SK-N-SH (cell line): ENCODE results near the gene C3orf20. TPM values are rescaled to one million over a fixed set of nuclear protein-coding genes. Genes with fewer than 3 reads are reported as not detected.

Experiments used
- CTCF ChIA-PET: fragments of 300-600, 350-600 bp; formaldehyde crosslinking; extraction: SDS; loops from one replicate; lab custom pipeline; 2021; lab: Yijun Ruan, JAX
- POLR2A ChIA-PET: fragments of 350-600 bp; sonication (Branson Sonifier 250); formaldehyde crosslinking; extraction: SDS; loops from one replicate; lab custom pipeline; 2020; ENCODE audit warnings: antibody characterized with exemption, inconsistent platforms; lab: Yijun Ruan, JAX
- DNase-seq: peaks from one replicate; pipeline ENCODE4 v3.0.0; 2012
- H2AFZ ChIP-seq: fragments of 200-600 bp; sonication (generic); 2 replicates; pipeline ENCODE4 v1.8.1; 2016; ENCODE audit warnings: antibody characterized with exemption, mild to moderate bottlenecking, low read depth
- H3F3A ChIP-seq: fragments of 200-600 bp; sonication (generic); replicated peaks from 2 replicates; pipeline ENCODE3; 2016; ENCODE audit warnings: antibody characterized with exemption, mild to moderate bottlenecking; ENCODE audit not compliant: insufficient read depth
- H3K27ac ChIP-seq, 2 experiments: fragments of 200-500 bp in 1 of 2; fragments of 200-600 bp in 1 of 2; sonication (Bioruptor generic) in 1 of 2; sonication (generic), shearing (Covaris generic) in 1 of 2; 2 replicates each; pipeline versions ENCODE4 v1.5.1 to v1.6.1; 2014 to 2016; ENCODE audit warnings: low read depth in 2 of 2, inconsistent platforms in 1 of 2, low read length in 1 of 2, mild to moderate bottlenecking in 1 of 2, mixed read lengths in 1 of 2
- H3K27me3 ChIP-seq: fragments of 200-600 bp; sonication (generic), shearing (Covaris generic); 2 replicates; pipeline ENCODE4 v1.6.1; 2016; ENCODE audit warnings: mixed run types; ENCODE audit not compliant: insufficient read depth
- H3K36me3 ChIP-seq, 2 experiments: fragments of 200-500 bp in 1 of 2; fragments of 200-600 bp in 1 of 2; sonication (Bioruptor generic) in 1 of 2; sonication (generic) in 1 of 2; replicated peaks in 1 of 2; 2 replicates each; pipeline versions ENCODE3 to v1.5.1; 2014 to 2016; ENCODE audit warnings: low read length in 1 of 2, mild to moderate bottlenecking in 1 of 2; ENCODE audit not compliant: insufficient read depth in 2 of 2, control insufficient read depth in 1 of 2
- H3K4me1 ChIP-seq, 2 experiments: fragments of 200-500 bp in 1 of 2; fragments of 200-600 bp in 1 of 2; sonication (Bioruptor generic) in 1 of 2; sonication (generic), shearing (Covaris generic) in 1 of 2; 2 replicates each; pipeline versions ENCODE4 v1.5.1 to v1.6.1; 2014 to 2016; ENCODE audit warnings: low read depth in 1 of 2, low read length in 1 of 2, mixed run types in 1 of 2; ENCODE audit not compliant: insufficient read depth in 2 of 2, control insufficient read depth in 1 of 2
- H3K4me2 ChIP-seq: fragments of 200-600 bp; sonication (generic), shearing (Covaris generic); 2 replicates; pipeline ENCODE4 v1.6.1; 2017; ENCODE audit warnings: mixed run types
- H3K4me3 ChIP-seq, 2 experiments: fragments of 200-500 bp in 1 of 2; fragments of 200-600 bp in 1 of 2; sonication (Bioruptor generic) in 1 of 2; sonication (generic), shearing (Covaris generic) in 1 of 2; 2 replicates each; pipeline versions ENCODE4 v1.5.1 to v1.8.1; 2014 to 2016; ENCODE audit warnings: low read depth in 2 of 2, inconsistent platforms in 1 of 2, low read length in 1 of 2, mild to moderate bottlenecking in 1 of 2, mixed read lengths in 1 of 2, moderate library complexity in 1 of 2
- H3K79me2 ChIP-seq: fragments of 200-600 bp; sonication (generic); 2 replicates; pipeline ENCODE4 v1.8.1; 2017; ENCODE audit warnings: mild to moderate bottlenecking; ENCODE audit not compliant: insufficient read depth
- H3K9ac ChIP-seq: fragments of 200-600 bp; sonication (generic); 2 replicates; pipeline ENCODE4 v1.6.1; 2017; ENCODE audit warnings: mixed run types
- H3K9me2 ChIP-seq: fragments of 200-600 bp; sonication (generic); 2 replicates; pipeline ENCODE4 v1.6.1; 2017; ENCODE audit warnings: mixed run types
- H3K9me3 ChIP-seq: fragments of 200-600 bp; sonication (generic); 2 replicates; pipeline ENCODE4 v1.6.1; 2017; ENCODE audit warnings: mixed run types, mild to moderate bottlenecking, moderate library complexity
- H4K20me1 ChIP-seq: fragments of 200-600 bp; sonication (generic); 2 replicates; pipeline ENCODE4 v1.6.1; 2017; ENCODE audit warnings: mild to moderate bottlenecking, mixed run types; ENCODE audit not compliant: insufficient read depth
- ELF1 ChIP-seq: IDR thresholded peaks from 2 replicates; pipeline ENCODE4 v1.4.0; 2012
- EZH2phosphoT487 ChIP-seq: fragments of 200-600 bp; sonication (generic); IDR thresholded peaks from 2 replicates; pipeline ENCODE4 v1.6.1; 2017; ENCODE audit warnings: low read depth, mixed run types, mild to moderate bottlenecking, antibody characterized with exemption, moderate library complexity, borderline replicate concordance
- FOXJ3 ChIP-seq: sonication (generic); formaldehyde crosslinking; IDR thresholded peaks from 2 replicates; pipeline ENCODE4 v1.5.1; 2020; ENCODE audit warnings: mild to moderate bottlenecking, missing genetic modification reagents
- FOXM1 ChIP-seq: IDR thresholded peaks from 2 replicates; pipeline ENCODE4 v1.4.0; 2012; ENCODE audit warnings: low read depth, mild to moderate bottlenecking
- GATA2 ChIP-seq: sonication (generic); formaldehyde crosslinking; IDR thresholded peaks from 2 replicates; pipeline ENCODE4 v1.5.0; 2020; ENCODE audit warnings: mild to moderate bottlenecking, missing genetic modification reagents
- JUND ChIP-seq: IDR thresholded peaks from 2 replicates; pipeline ENCODE4 v1.4.0; 2012
- RAD21 ChIP-seq: IDR thresholded peaks from 2 replicates; pipeline ENCODE4 v1.6.1; 2012; ENCODE audit warnings: mild to moderate bottlenecking, low read length
- RCOR1 ChIP-seq: fragments of 150-350 bp; IDR thresholded peaks from 2 replicates; pipeline ENCODE4 v1.6.1; 2017; ENCODE audit warnings: antibody characterized with exemption, low read length
- SMC3 ChIP-seq: IDR thresholded peaks from 2 replicates; pipeline ENCODE4 v1.6.1; 2012; ENCODE audit warnings: low read depth, low read length, improper control_type of control experiment
- TEAD4 ChIP-seq: IDR thresholded peaks from 2 replicates; pipeline ENCODE4 v1.4.0; 2012; ENCODE audit warnings: mild to moderate bottlenecking, borderline replicate concordance; ENCODE audit not compliant: insufficient read depth
- WGBS: methylation state at CpG from one replicate; pipeline ENCODE4 v1.1.6; 2017; ENCODE audit warnings: low lambda C conversion rate; 5-methylcytosine and 5-hydroxymethylcytosine counted together
- polyA plus RNA-seq, 3 experiments: library from polyadenylated mRNA; depleted of rRNA; stranded (reverse); fragments of >200 nt; gene quantifications; 2 replicates each; pipeline ENCODE4 v1.2.3, GENCODE V29; 2012
- TF ChIP-seq, protein P1 (sequence below): IDR thresholded peaks from 2 replicates; pipeline ENCODE4 v1.4.0; 2012; ENCODE audit warnings: low read depth, borderline replicate concordance
- TF ChIP-seq, protein P2 (sequence below): IDR thresholded peaks from 2 replicates; pipeline ENCODE4 v1.6.1; 2012; ENCODE audit warnings: mild to moderate bottlenecking, low read depth, low read length, moderate library complexity
- TF ChIP-seq, protein P3 (sequence below): IDR thresholded peaks from 2 replicates; pipeline ENCODE4 v1.4.0; 2012; ENCODE audit warnings: low read depth

Gene C3orf20
- polyA plus RNA-seq, 1 of the 3 experiments (the other 2 are of a cell fraction): not detected

DNA sequence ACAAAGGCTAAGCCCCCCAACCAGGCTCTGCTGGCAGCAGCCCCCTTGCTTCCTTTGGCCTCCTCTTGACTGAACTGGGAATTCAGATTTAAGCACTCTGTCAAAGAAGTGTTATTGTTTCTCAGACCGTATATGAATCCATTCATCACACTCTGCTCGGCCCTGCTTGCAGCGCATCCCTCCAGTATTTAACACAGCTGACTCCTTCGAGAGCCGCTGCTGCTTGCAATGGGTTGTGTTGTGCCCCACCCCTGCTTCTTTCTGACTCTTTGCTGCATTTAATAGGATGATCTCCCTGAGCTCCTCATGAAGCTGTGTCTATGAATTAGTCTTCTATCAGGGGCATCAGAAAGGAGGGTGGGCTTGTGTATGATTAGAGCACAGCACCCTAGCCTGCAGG, 31.2 kb downstream of the C3orf20 start:
- Histone ChIP-seq H3K79me2 (no peaks in the 10 kb centered on the region), H3K9me2 (no peaks in the 10 kb centered on the region), H3K9ac (no peak overlapping the region), H2AFZ (no peak overlapping the region), H3K4me3 (no peak overlapping the region), H3F3A (no peaks in the 10 kb centered on the region), H3K4me2 (no peak overlapping the region), H3K36me3 (no peaks in the 10 kb centered on the region), H4K20me1 (no peaks in the 10 kb centered on the region), H3K27me3 (no peaks in the 10 kb centered on the region), H3K27ac (no peak overlapping the region), H3K9me3 (no peaks in the 10 kb centered on the region), H3K4me1 (no peaks in the 10 kb centered on the region)
- 77% methylated on average over 5 of the region's 5 CpGs for WGBS
- no peak for DNase-seq
- CTCF ChIA-PET: no interaction called here
- no peak for TF ChIP-seq GATA2 (CRISPR knock-in tag)
- no peak for TF ChIP-seq RAD21
- no peak for TF ChIP-seq JUND
- TF ChIP-seq, protein P1, sequence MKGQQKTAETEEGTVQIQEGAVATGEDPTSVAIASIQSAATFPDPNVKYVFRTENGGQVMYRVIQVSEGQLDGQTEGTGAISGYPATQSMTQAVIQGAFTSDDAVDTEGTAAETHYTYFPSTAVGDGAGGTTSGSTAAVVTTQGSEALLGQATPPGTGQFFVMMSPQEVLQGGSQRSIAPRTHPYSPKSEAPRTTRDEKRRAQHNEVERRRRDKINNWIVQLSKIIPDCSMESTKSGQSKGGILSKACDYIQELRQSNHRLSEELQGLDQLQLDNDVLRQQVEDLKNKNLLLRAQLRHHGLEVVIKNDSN: no peak
- TF ChIP-seq RCOR1: no peak
- TF ChIP-seq FOXJ3 (CRISPR knock-in tag): no peak
- TF ChIP-seq EZH2phosphoT487: no peak
- no peak for TF ChIP-seq FOXM1
- TF ChIP-seq ELF1: no peak
- no peak for TF ChIP-seq SMC3
- no peak for TF ChIP-seq TEAD4
- POLR2A ChIA-PET: no interaction called here

DNA sequence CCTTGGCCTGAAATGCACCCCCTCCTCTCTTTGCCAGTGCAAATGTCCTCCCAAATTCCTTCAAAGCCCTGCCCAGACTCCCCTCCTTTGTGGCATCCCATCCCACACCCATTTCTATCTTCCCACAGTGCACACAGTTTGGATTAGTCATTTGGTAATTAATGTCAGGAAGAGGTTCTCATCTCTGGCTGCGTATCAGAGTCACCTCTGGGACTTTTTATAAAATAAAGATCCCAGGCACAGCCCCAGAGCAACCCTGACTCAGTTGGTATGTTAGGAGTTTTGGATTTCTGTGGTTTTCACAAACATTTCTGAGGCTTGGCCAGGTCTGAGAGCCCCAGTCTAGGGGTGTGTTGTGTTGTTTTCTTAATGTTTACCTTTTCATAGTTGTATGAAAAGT, 41.6 kb downstream of the C3orf20 start:
- no peaks in the 10 kb centered on the region for H3K4me1 ChIP-seq
- no peaks in the 10 kb centered on the region for H3K79me2 ChIP-seq
- no peak overlapping the region for H3K4me2 ChIP-seq
- H3K27me3 ChIP-seq: no peaks in the 10 kb centered on the region
- H3K9ac ChIP-seq: no peak overlapping the region
- no peak for DNase-seq
- CTCF ChIA-PET: no interaction called here
- POLR2A ChIA-PET: no interaction called here
- no peaks in the 10 kb centered on the region for H4K20me1 ChIP-seq
- no peaks in the 10 kb centered on the region for H3K9me3 ChIP-seq
- no peaks in the 10 kb centered on the region for H3F3A ChIP-seq
- H3K9me2 ChIP-seq: no peaks in the 10 kb centered on the region
- H2AFZ ChIP-seq: no peak overlapping the region
- H3K27ac ChIP-seq: no peak overlapping the region
- no peaks in the 10 kb centered on the region for H3K36me3 ChIP-seq
- TF ChIP-seq, protein P2, sequence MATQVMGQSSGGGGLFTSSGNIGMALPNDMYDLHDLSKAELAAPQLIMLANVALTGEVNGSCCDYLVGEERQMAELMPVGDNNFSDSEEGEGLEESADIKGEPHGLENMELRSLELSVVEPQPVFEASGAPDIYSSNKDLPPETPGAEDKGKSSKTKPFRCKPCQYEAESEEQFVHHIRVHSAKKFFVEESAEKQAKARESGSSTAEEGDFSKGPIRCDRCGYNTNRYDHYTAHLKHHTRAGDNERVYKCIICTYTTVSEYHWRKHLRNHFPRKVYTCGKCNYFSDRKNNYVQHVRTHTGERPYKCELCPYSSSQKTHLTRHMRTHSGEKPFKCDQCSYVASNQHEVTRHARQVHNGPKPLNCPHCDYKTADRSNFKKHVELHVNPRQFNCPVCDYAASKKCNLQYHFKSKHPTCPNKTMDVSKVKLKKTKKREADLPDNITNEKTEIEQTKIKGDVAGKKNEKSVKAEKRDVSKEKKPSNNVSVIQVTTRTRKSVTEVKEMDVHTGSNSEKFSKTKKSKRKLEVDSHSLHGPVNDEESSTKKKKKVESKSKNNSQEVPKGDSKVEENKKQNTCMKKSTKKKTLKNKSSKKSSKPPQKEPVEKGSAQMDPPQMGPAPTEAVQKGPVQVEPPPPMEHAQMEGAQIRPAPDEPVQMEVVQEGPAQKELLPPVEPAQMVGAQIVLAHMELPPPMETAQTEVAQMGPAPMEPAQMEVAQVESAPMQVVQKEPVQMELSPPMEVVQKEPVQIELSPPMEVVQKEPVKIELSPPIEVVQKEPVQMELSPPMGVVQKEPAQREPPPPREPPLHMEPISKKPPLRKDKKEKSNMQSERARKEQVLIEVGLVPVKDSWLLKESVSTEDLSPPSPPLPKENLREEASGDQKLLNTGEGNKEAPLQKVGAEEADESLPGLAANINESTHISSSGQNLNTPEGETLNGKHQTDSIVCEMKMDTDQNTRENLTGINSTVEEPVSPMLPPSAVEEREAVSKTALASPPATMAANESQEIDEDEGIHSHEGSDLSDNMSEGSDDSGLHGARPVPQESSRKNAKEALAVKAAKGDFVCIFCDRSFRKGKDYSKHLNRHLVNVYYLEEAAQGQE: no peak
- TF ChIP-seq JUND (no peak), SMC3 (no peak)
- TF ChIP-seq, protein P3, sequence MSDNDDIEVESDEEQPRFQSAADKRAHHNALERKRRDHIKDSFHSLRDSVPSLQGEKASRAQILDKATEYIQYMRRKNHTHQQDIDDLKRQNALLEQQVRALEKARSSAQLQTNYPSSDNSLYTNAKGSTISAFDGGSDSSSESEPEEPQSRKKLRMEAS: no peak
- no peak overlapping the region for H3K4me3 ChIP-seq
- 0% methylated on average over 1 of the region's 1 CpG for WGBS
